SK-N-SH treated with all-trans-retinoic acid at 6 μM for 48 hours (cell line): ENCODE data around the gene HS3ST4.

ENCODE experiments used
- ATAC-seq: fragments of 200-7000 bp; cut with Tn5 transposase; 3 replicates; pipeline ENCODE4 v1.9.1; 2020; ENCODE audit warnings: mild to moderate bottlenecking, moderate library complexity
- ARNTL ChIP-seq: fragments of 450-650 bp; formaldehyde crosslinking; IDR thresholded peaks from 2 replicates; pipeline ENCODE4 v1.5.0; 2020; ENCODE audit warnings: low read depth, mild to moderate bottlenecking, moderate library complexity, borderline replicate concordance
- BACH2 ChIP-seq: fragments of 250-450 bp; sonication (Bioruptor Pico); IDR thresholded peaks from 2 replicates; pipeline ENCODE4 v1.9.0; 2021; ENCODE audit warnings: mild to moderate bottlenecking, borderline replicate concordance
- CREB5 ChIP-seq: fragments of 250-450 bp; sonication (Bioruptor Pico); IDR thresholded peaks from 2 replicates; pipeline ENCODE4 v1.5.1; 2020; ENCODE audit warnings: low read depth, mild to moderate bottlenecking, moderate library complexity
- CSDC2 ChIP-seq: fragments of 250-450 bp; sonication (Bioruptor Pico); IDR thresholded peaks from 2 replicates; pipeline ENCODE4 v1.5.0; 2020; ENCODE audit warnings: mild to moderate bottlenecking, moderate library complexity
- ESRRG ChIP-seq: fragments of 250-450 bp; sonication (Bioruptor Pico); IDR thresholded peaks from 2 replicates; pipeline ENCODE4 v1.6.1; 2021; ENCODE audit warnings: mild to moderate bottlenecking
- GLIS3 ChIP-seq: fragments of 250-450 bp; sonication (Bioruptor Pico); IDR thresholded peaks from 2 replicates; pipeline ENCODE4 v1.5.0; 2020; ENCODE audit warnings: mild to moderate bottlenecking, moderate library complexity
- ISL1 ChIP-seq: fragments of 250-450 bp; sonication (Bioruptor Pico); IDR thresholded peaks from 2 replicates; pipeline ENCODE4 v2.1.2; 2022; ENCODE audit warnings: mild to moderate bottlenecking, moderate library complexity
- OSR1 ChIP-seq: fragments of 250-450 bp; sonication (Bioruptor Pico); IDR thresholded peaks from 2 replicates; pipeline ENCODE4 v1.8.0; 2022; ENCODE audit warnings: moderate library complexity, mild to moderate bottlenecking, inconsistent platforms
- PPARA ChIP-seq: fragments of 250-450 bp; sonication (Bioruptor Pico); IDR thresholded peaks from 2 replicates; pipeline ENCODE4 v1.5.0; 2020; ENCODE audit warnings: mild to moderate bottlenecking, borderline replicate concordance
- RARB ChIP-seq: fragments of 250-450 bp; sonication (Bioruptor Pico); IDR thresholded peaks from 2 replicates; pipeline ENCODE4 v1.8.0; 2021; ENCODE audit warnings: mild to moderate bottlenecking, moderate library complexity
- SNAI2 ChIP-seq: fragments of 250-450 bp; sonication (Bioruptor Pico); IDR thresholded peaks from 2 replicates; pipeline ENCODE4 v1.5.0; 2020; ENCODE audit warnings: mild to moderate bottlenecking, moderate library complexity
- TCF4 ChIP-seq: fragments of 250-450 bp; sonication (Bioruptor Pico); IDR thresholded peaks from 2 replicates; pipeline ENCODE4 v1.8.0; 2021; ENCODE audit warnings: mild to moderate bottlenecking, moderate library complexity, borderline replicate concordance
- TOX ChIP-seq: fragments of 250-450 bp; sonication (Bioruptor Pico); IDR thresholded peaks from 2 replicates; pipeline ENCODE4 v1.8.0; 2021; ENCODE audit warnings: mild to moderate bottlenecking, moderate library complexity, borderline replicate concordance
- ZC3H10 ChIP-seq: fragments of 250-450 bp; sonication (Bioruptor Pico); IDR thresholded peaks from 2 replicates; pipeline ENCODE4 v1.5.1; 2021; ENCODE audit warnings: mild to moderate bottlenecking, moderate library complexity
- ZFP3 ChIP-seq: fragments of 250-450 bp; sonication (Bioruptor Pico); IDR thresholded peaks from 2 replicates; pipeline ENCODE4 v1.5.0; 2020; ENCODE audit warnings: mild to moderate bottlenecking, moderate library complexity
- ZFP30 ChIP-seq: fragments of 450-650 bp; formaldehyde crosslinking; IDR thresholded peaks from 2 replicates; pipeline ENCODE4 v1.5.0; 2022; ENCODE audit warnings: mild to moderate bottlenecking, moderate library complexity
- ZNF565 ChIP-seq: fragments of 450-650 bp; formaldehyde crosslinking; conservative IDR thresholded peaks from 2 replicates; pipeline ENCODE4 v1.5.0; 2020; ENCODE audit warnings: low read depth, mild to moderate bottlenecking, moderate library complexity
- ZNF70 ChIP-seq: fragments of 450-650 bp; formaldehyde crosslinking; IDR thresholded peaks from 2 replicates; pipeline ENCODE4 v1.5.0; 2020; ENCODE audit warnings: mild to moderate bottlenecking, moderate library complexity
- ZNF8 ChIP-seq: fragments of 450-650 bp; formaldehyde crosslinking; IDR thresholded peaks from 2 replicates; pipeline ENCODE4 v1.5.0; 2020; ENCODE audit warnings: mild to moderate bottlenecking, moderate library complexity
- TF ChIP-seq, protein P1 (sequence below): fragments of 250-450 bp; sonication (Bioruptor Pico); IDR thresholded peaks from 2 replicates; pipeline ENCODE4 v1.5.0; 2020; ENCODE audit warnings: mild to moderate bottlenecking, moderate library complexity
- TF ChIP-seq, protein P2 (sequence below): fragments of 250-450 bp; sonication (Bioruptor Pico); IDR thresholded peaks from 2 replicates; pipeline ENCODE4 v1.8.0; 2020; ENCODE audit warnings: mild to moderate bottlenecking, moderate library complexity, borderline replicate concordance
- TF ChIP-seq, protein P3 (sequence below): fragments of 250-450 bp; sonication (Bioruptor Pico); IDR thresholded peaks from 2 replicates; pipeline ENCODE4 v1.8.0; 2021; ENCODE audit warnings: low read depth, mild to moderate bottlenecking, moderate library complexity, borderline replicate concordance
- TF ChIP-seq, protein P4 (sequence below): fragments of 250-450 bp; sonication (Bioruptor Pico); IDR thresholded peaks from 2 replicates; pipeline ENCODE4 v1.5.1; 2021; ENCODE audit warnings: mild to moderate bottlenecking, moderate library complexity

HS3ST4 gene

GRCh38 chr16:26071101-26071866, 379.5 kb downstream of the HS3ST4 start (continued):
- TF ChIP-seq, protein P1, sequence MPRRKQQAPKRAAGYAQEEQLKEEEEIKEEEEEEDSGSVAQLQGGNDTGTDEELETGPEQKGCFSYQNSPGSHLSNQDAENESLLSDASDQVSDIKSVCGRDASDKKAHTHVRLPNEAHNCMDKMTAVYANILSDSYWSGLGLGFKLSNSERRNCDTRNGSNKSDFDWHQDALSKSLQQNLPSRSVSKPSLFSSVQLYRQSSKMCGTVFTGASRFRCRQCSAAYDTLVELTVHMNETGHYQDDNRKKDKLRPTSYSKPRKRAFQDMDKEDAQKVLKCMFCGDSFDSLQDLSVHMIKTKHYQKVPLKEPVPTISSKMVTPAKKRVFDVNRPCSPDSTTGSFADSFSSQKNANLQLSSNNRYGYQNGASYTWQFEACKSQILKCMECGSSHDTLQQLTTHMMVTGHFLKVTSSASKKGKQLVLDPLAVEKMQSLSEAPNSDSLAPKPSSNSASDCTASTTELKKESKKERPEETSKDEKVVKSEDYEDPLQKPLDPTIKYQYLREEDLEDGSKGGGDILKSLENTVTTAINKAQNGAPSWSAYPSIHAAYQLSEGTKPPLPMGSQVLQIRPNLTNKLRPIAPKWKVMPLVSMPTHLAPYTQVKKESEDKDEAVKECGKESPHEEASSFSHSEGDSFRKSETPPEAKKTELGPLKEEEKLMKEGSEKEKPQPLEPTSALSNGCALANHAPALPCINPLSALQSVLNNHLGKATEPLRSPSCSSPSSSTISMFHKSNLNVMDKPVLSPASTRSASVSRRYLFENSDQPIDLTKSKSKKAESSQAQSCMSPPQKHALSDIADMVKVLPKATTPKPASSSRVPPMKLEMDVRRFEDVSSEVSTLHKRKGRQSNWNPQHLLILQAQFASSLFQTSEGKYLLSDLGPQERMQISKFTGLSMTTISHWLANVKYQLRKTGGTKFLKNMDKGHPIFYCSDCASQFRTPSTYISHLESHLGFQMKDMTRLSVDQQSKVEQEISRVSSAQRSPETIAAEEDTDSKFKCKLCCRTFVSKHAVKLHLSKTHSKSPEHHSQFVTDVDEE (CRISPR knock-in tag), result no peak
- TF ChIP-seq RARB (CRISPR knock-in tag) (no peak), ZFP30 (CRISPR knock-in tag) (no peak), ZNF70 (CRISPR knock-in tag) (no peak), ZFP3 (no peak)

DNA sequence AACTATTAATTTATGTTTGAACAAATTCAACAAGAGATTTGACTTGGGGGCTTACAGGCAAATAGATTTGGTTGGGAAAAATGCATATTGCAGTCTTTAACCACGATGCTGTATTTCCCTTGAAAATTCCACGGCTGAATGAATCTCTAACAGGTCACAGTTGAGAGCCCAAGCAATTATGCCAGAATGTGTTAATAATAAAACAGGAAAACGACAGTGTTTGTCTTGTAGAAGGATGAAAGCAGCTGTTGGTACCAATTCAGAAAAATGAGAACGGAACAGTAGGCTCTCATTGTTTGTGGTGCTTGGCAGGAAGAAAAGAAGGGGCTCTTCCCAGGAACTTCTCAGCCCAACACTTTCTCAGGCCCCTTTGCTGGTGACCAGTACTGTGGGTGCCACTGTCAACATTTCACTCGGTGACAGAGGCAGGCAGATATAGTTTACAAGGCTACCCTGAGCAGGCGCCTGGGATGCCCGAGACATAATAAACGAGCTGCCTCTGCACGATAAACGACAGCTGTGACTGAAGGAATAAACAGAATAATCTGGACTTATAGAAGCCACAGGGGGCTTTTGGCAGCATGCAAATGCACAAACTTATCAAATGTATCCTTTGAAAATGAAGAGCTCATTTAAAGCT, 387.1 kb downstream of the HS3ST4 start:
- TF ChIP-seq ZNF565 (CRISPR knock-in tag) (no peak), CREB5 (CRISPR knock-in tag) (no peak), ZFP3 (no peak), ARNTL (CRISPR knock-in tag) (no peak), ZC3H10 (CRISPR knock-in tag) (no peak), BACH2 (CRISPR knock-in tag) (no peak), SNAI2 (CRISPR knock-in tag) (no peak), ISL1 (no peak), GLIS3 (CRISPR knock-in tag) (no peak), ZFP30 (CRISPR knock-in tag) (no peak), ZNF70 (CRISPR knock-in tag) (no peak), PPARA (no peak), CSDC2 (CRISPR knock-in tag) (no peak), TOX (CRISPR knock-in tag) (no peak)
- TF ChIP-seq, protein P1 (CRISPR knock-in tag), result no peak
- TF ChIP-seq, protein P2, sequence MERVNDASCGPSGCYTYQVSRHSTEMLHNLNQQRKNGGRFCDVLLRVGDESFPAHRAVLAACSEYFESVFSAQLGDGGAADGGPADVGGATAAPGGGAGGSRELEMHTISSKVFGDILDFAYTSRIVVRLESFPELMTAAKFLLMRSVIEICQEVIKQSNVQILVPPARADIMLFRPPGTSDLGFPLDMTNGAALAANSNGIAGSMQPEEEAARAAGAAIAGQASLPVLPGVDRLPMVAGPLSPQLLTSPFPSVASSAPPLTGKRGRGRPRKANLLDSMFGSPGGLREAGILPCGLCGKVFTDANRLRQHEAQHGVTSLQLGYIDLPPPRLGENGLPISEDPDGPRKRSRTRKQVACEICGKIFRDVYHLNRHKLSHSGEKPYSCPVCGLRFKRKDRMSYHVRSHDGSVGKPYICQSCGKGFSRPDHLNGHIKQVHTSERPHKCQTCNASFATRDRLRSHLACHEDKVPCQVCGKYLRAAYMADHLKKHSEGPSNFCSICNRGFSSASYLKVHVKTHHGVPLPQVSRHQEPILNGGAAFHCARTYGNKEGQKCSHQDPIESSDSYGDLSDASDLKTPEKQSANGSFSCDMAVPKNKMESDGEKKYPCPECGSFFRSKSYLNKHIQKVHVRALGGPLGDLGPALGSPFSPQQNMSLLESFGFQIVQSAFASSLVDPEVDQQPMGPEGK (CRISPR knock-in tag), result no peak
- TF ChIP-seq, protein P3, sequence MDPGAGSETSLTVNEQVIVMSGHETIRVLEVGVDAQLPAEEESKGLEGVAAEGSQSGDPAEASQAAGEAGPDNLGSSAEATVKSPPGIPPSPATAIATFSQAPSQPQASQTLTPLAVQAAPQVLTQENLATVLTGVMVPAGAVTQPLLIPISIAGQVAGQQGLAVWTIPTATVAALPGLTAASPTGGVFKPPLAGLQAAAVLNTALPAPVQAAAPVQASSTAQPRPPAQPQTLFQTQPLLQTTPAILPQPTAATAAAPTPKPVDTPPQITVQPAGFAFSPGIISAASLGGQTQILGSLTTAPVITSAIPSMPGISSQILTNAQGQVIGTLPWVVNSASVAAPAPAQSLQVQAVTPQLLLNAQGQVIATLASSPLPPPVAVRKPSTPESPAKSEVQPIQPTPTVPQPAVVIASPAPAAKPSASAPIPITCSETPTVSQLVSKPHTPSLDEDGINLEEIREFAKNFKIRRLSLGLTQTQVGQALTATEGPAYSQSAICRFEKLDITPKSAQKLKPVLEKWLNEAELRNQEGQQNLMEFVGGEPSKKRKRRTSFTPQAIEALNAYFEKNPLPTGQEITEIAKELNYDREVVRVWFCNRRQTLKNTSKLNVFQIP (CRISPR knock-in tag), result no peak
- TF ChIP-seq, all 23 proteins: peak for 0
- ATAC-seq, result no peak

GRCh38 chr16:26087091-26087490, 395.3 kb downstream of the HS3ST4 start:
- ATAC-seq, result no peak
- no peak for TF ChIP-seq TCF4 (CRISPR knock-in tag)
- TF ChIP-seq OSR1 (CRISPR knock-in tag), result no peak
- no peak for TF ChIP-seq CSDC2 (CRISPR knock-in tag)
- TF ChIP-seq GLIS3 (CRISPR knock-in tag), result no peak
- TF ChIP-seq ZNF8 (CRISPR knock-in tag), result no peak
- no peak for TF ChIP-seq PPARA
- TF ChIP-seq, protein P4, sequence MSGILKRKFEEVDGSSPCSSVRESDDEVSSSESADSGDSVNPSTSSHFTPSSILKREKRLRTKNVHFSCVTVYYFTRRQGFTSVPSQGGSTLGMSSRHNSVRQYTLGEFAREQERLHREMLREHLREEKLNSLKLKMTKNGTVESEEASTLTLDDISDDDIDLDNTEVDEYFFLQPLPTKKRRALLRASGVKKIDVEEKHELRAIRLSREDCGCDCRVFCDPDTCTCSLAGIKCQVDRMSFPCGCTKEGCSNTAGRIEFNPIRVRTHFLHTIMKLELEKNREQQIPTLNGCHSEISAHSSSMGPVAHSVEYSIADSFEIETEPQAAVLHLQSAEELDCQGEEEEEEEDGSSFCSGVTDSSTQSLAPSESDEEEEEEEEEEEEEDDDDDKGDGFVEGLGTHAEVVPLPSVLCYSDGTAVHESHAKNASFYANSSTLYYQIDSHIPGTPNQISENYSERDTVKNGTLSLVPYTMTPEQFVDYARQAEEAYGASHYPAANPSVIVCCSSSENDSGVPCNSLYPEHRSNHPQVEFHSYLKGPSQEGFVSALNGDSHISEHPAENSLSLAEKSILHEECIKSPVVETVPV (CRISPR knock-in tag), result no peak
- no peak for TF ChIP-seq ISL1
- TF ChIP-seq ESRRG (CRISPR knock-in tag), result no peak
- TF ChIP-seq, protein P2 (CRISPR knock-in tag), result no peak
